GM12874 (cell line): Measurements from ENCODE around the gene PRR9.

Experiments
- CTCF ChIP-seq: IDR thresholded peaks from 2 replicates; pipeline ENCODE4 v1.5.1; 2011; ENCODE audit warnings: low read depth, mild to moderate bottlenecking, control low read depth, low read length, moderate library complexity; ENCODE audit not compliant: insufficient read depth

The PRR9 gene

GRCh38 chr1:153260585-153261280 is 43.3 kb downstream of the PRR9 start:
- TF ChIP-seq CTCF = no peak

DNA sequence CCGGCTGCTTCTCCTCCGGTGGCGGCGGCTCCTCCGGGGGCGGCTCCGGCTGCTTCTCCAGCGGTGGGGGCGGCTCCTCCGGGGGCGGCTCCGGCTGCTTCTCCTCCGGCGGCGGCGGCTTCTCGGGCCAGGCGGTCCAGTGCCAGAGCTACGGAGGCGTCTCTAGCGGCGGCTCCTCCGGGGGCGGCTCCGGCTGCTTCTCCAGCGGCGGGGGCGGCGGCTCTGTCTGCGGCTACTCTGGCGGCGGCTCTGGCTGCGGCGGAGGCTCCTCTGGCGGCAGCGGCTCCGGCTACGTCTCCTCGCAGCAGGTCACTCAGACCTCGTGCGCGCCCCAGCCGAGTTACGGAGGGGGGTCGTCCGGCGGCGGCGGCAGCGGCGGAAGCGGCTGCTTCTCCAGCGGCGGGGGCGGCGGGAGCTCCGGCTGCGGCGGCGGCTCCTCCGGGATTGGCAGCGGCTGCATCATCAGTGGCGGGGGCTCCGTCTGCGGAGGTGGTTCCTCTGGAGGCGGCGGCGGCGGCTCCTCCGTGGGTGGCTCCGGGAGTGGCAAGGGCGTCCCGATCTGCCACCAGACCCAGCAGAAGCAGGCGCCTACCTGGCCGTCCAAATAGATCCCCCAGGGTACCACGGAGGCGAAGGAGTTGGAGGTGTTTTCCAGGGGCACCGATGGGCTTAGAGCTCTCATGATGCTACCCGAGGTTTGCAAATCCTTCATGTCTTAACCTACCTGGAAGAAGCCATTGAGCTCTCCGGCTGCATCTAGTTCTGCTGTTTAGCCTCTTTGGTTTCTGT is 44.1 kb downstream of the PRR9 start:
- TF ChIP-seq CTCF = no peak

GRCh38 chr1:153262070-153262366 is 44.6 kb downstream of the PRR9 start:
- TF ChIP-seq CTCF = no peak

- no peak for TF ChIP-seq CTCF
These were observed 45.2 kb downstream of the PRR9 start for GRCh38 chr1:153262462-153263157.

DNA sequence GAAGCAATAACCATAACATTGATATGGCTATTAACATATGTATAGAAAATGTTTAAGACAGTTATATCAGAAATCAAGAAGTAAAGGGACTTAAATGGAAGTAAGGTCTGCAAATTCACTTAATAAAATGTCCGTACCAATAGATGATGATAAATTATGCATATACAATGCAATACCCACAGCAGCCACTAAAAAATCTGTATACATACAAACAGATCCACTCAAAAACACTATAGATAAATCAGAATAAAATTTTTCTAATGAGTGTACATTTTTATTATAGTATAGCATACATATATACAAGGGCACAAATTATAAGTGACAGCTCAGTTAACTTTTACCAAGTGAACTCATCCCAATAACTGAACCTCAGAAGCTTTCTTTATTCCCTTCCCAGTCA is 48.1 kb downstream of the PRR9 start:
- no peak for TF ChIP-seq CTCF
